Measurements from ENCODE around the gene PSG5.
"Not testable (repeated sequence)": the region's sequence is repeated elsewhere in the genome, so short reads cannot be mapped to it uniquely, and the experiment has no call there.

Gene PSG5

GRCh38 chr19:43179569-43180147 is 6.7 kb downstream of the PSG5 start:
- DNase-seq (ENCODE audit: low read depth); H3K4me3 ChIP-seq (ENCODE audit: low read length): not testable (repeated sequence)
- peak; percentile 32 for TF ChIP-seq CTCF (IDR thresholded peaks at IDR 0.05; ENCODE audit: insufficient read depth, low read depth, low read length, missing control alignments)

GRCh38 chr19:43178577-43178976 is 7.8 kb downstream of the PSG5 start:
- not testable (repeated sequence) for DNase-seq (ENCODE audit: low read depth); H3K4me3 ChIP-seq (ENCODE audit: low read length)

- H3K4me3 ChIP-seq (ENCODE audit: low read length); DNase-seq (ENCODE audit: low read depth): not testable (repeated sequence)
These were observed 20.4 kb downstream of the PSG5 start for GRCh38 chr19:43165906-43166305.

- not testable (repeated sequence) for DNase-seq (ENCODE audit: low read depth); H3K4me3 ChIP-seq (ENCODE audit: low read length)
These were observed 23.2 kb downstream of the PSG5 start for GRCh38 chr19:43163135-43163534.

GRCh38 chr19:43162261-43162660 is 24.1 kb downstream of the PSG5 start:
- not testable (repeated sequence) for DNase-seq (ENCODE audit: low read depth); H3K4me3 ChIP-seq (ENCODE audit: low read length)

GRCh38 chr19:43152214-43152613 is 34.1 kb downstream of the PSG5 start:
- no peak for TF ChIP-seq CTCF (IDR thresholded peaks at IDR 0.05; ENCODE audit: insufficient read depth, low read depth, low read length, missing control alignments)
- H3K4me3 ChIP-seq (ENCODE audit: low read length) = no peak overlapping the region
- DNase-seq (ENCODE audit: low read depth) = peak; percentile 86

- H3K4me3 ChIP-seq (ENCODE audit: low read length) = not testable (repeated sequence)
- peak; percentile 97 for DNase-seq (ENCODE audit: low read depth)
These were observed 36.5 kb downstream of the PSG5 start for GRCh38 chr19:43149788-43150187.

- DNase-seq (ENCODE audit: low read depth) = peak; percentile 97
- no peak overlapping the region for H3K4me3 ChIP-seq (ENCODE audit: low read length)
- TF ChIP-seq CTCF (IDR thresholded peaks at IDR 0.05; ENCODE audit: insufficient read depth, low read depth, low read length, missing control alignments) = no peak
These were observed 38.1 kb downstream of the PSG5 start for GRCh38 chr19:43148233-43148632.

- peak; percentile 36 for DNase-seq (ENCODE audit: low read depth)
- H3K4me3 ChIP-seq (ENCODE audit: low read length) = not testable (repeated sequence)
These were observed 44.6 kb downstream of the PSG5 start for GRCh38 chr19:43141763-43142162.

GRCh38 chr19:43132696-43133095 is 53.6 kb downstream of the PSG5 start:
- H3K4me3 ChIP-seq (ENCODE audit: low read length) = no peak overlapping the region
- peak; percentile 40 for DNase-seq (ENCODE audit: low read depth)
- no peak for TF ChIP-seq CTCF (IDR thresholded peaks at IDR 0.05; ENCODE audit: insufficient read depth, low read depth, low read length, missing control alignments)

GRCh38 chr19:43131281-43131842 is 55.0 kb downstream of the PSG5 start:
- DNase-seq (ENCODE audit: low read depth) = peak; percentile 73

More at GRCh38 chr19:43131281-43131842, 55.0 kb downstream of the PSG5 start:
- H3K4me3 ChIP-seq (ENCODE audit: low read length) = not testable (repeated sequence)

All from epithelial cell of esophagus (primary cell).